HG03196 (cell line): ENCODE measurements around the gene ELL.
"Not testable (repeated sequence)": the region's sequence is repeated elsewhere in the genome, so short reads cannot be mapped to it uniquely, and the experiment has no call there.

Experiments
- ATAC-seq: cut with Tn5 transposase; IDR thresholded peaks from one replicate; pipeline ENCODE4 v1.9.1; 2021; ENCODE audit not compliant: unreplicated experiment

ELL gene

GRCh38 chr19:18521692-18522123 lies at the start of gene ELL:
Gene ELL, minus strand, starts transcription at chr19:18522070. Its CDS starts 15 bp downstream, at chr19:18522055.
- ATAC-seq, result no peak

- ATAC-seq, result no peak
Measured at GRCh38 chr19:18568367-18568766, 46.5 kb upstream of the ELL start.

- no peak for ATAC-seq
Measured at GRCh38 chr19:18566953-18567352, 45.1 kb upstream of the ELL start.

- ATAC-seq, result no peak
Measured at GRCh38 chr19:18562086-18562485, 40.2 kb upstream of the ELL start.

GRCh38 chr19:18559685-18560084 lies 37.8 kb upstream of the ELL start:
- no peak for ATAC-seq

- ATAC-seq, result no peak
Measured at GRCh38 chr19:18558604-18559003, 36.7 kb upstream of the ELL start.

- ATAC-seq, result no peak
Measured at GRCh38 chr19:18558202-18558555, 36.3 kb upstream of the ELL start.

GRCh38 chr19:18557411-18558201 lies 35.7 kb upstream of the ELL start, which contains the start of gene KXD1:
Gene KXD1, plus strand, starts transcription at chr19:18557870. Its CDS starts 4,187 bp downstream, at chr19:18562057.
- ATAC-seq, result peak; percentile 89

GRCh38 chr19:18551631-18552030 lies 29.8 kb upstream of the ELL start:
- no peak for ATAC-seq

GRCh38 chr19:18543814-18544475 lies 22.1 kb upstream of the ELL start:
- ATAC-seq, result peak; percentile 46

- peak; percentile 81 for ATAC-seq
Measured at GRCh38 chr19:18542941-18543813, 21.3 kb upstream of the ELL start, which contains the start of gene FKBP8. Gene FKBP8, minus strand, starts transcription at chr19:18543573. Its CDS starts 1,603 bp downstream, at chr19:18541970.

- ATAC-seq, result no peak
Measured at GRCh38 chr19:18541992-18542940, 20.4 kb upstream of the ELL start.

GRCh38 chr19:18541258-18541991 lies 19.6 kb upstream of the ELL start:
- ATAC-seq, result no peak

GRCh38 chr19:18540200-18540599 lies 18.3 kb upstream of the ELL start:
- ATAC-seq, result not testable (repeated sequence)

- no peak for ATAC-seq
Measured at GRCh38 chr19:18539372-18539771, 17.5 kb upstream of the ELL start.

- ATAC-seq, result no peak
Measured at GRCh38 chr19:18538115-18538514, 16.2 kb upstream of the ELL start.

GRCh38 chr19:18537431-18537830 lies 15.6 kb upstream of the ELL start:
- no peak for ATAC-seq

GRCh38 chr19:18536475-18536874 lies 14.6 kb upstream of the ELL start:
- no peak for ATAC-seq

- ATAC-seq, result no peak
Measured at GRCh38 chr19:18533058-18533457, 11.2 kb upstream of the ELL start.
